Vagina (tissue), 2 donors: ENCODE data around the gene CAB39L.

Experiments used
- POLR2A ChIP-seq, 2 donors: fragments of 450-650 bp; IDR thresholded peaks; one replicate each; pipeline ENCODE4 v1.6.1; 2017; ENCODE audit warnings: antibody characterized with exemption in 2 of 2, mild to moderate bottlenecking in 2 of 2, moderate library complexity in 2 of 2
- POLR2AphosphoS5 ChIP-seq, 2 donors: sonication (generic); formaldehyde crosslinking; IDR thresholded peaks; one replicate each; pipeline ENCODE4 v1.9.0; 2017; ENCODE audit warnings: antibody characterized with exemption in 2 of 2, mild to moderate bottlenecking in 2 of 2, low read depth in 1 of 2; ENCODE audit not compliant: insufficient read depth in 1 of 2
- TF ChIP-seq, protein P1 (sequence below), 3 experiments: fragments of 450-650 bp in 2 of 3; fragments of 200-600 bp in 1 of 3; sonication (generic) in 1 of 3; IDR thresholded peaks; one replicate each; pipeline ENCODE4 v1.5.1; 2017 to 2019; ENCODE audit warnings: antibody characterized with exemption in 3 of 3, mild to moderate bottlenecking in 2 of 3, moderate library complexity in 2 of 3

DNA sequence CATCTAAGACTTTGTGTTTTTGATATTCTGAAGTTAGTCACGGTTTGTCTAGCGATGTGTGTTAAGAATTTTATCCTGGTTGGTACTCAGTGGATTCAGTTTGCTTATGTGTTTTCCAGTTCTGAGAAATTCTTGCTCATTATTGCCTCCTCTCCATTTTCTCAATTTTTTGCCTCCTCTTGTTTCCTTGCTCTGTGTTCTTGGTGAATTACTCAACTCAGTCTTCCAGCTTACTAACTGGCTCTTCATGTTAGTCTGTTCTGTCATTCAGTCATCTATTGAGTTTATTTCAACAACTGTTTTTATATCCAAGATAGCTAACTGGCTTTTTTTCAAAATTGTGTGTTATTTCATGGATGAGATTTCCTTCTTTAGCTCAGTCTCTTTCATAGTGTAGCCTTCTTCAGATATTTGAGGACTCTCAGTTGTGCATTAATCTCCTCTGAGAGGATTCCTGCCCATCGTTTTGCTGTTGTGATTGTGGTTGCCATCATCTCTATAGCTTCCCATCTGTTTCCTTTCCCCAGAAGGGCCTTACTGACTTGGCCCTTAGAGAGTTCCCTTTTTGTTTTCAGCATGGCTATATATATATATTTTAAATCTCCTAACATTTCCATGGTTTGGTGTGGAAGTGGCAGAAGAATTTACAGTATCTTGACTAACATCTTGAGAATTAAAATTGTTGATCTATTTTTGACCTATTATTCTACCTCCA lies 6.4 kb upstream of the CAB39L start:
- TF ChIP-seq, protein P1, sequence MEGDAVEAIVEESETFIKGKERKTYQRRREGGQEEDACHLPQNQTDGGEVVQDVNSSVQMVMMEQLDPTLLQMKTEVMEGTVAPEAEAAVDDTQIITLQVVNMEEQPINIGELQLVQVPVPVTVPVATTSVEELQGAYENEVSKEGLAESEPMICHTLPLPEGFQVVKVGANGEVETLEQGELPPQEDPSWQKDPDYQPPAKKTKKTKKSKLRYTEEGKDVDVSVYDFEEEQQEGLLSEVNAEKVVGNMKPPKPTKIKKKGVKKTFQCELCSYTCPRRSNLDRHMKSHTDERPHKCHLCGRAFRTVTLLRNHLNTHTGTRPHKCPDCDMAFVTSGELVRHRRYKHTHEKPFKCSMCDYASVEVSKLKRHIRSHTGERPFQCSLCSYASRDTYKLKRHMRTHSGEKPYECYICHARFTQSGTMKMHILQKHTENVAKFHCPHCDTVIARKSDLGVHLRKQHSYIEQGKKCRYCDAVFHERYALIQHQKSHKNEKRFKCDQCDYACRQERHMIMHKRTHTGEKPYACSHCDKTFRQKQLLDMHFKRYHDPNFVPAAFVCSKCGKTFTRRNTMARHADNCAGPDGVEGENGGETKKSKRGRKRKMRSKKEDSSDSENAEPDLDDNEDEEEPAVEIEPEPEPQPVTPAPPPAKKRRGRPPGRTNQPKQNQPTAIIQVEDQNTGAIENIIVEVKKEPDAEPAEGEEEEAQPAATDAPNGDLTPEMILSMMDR (IDR thresholded peaks at IDR 0.05): no peak
- no peak for TF ChIP-seq POLR2A (IDR thresholded peaks at IDR 0.05)
- no peak for TF ChIP-seq POLR2AphosphoS5 (IDR thresholded peaks at IDR 0.05; ENCODE audit: insufficient read depth in 1 of 2, low read depth in 1 of 2)
